Measurements from ENCODE around the gene BAD. TPM values are rescaled to one million over a fixed set of nuclear protein-coding genes. Genes with fewer than 3 reads are reported as not detected.
A peak's percentile ranks its signal among the peaks of the same experiment; 100 is the strongest.

The BAD gene
- total RNA-seq, 1 experiment from 2014 or later, result 67.4 TPM

GRCh38 chr11:64266339-64266738, 18.1 kb downstream of the BAD start:
- Mint-ChIP-seq H3K27ac (ENCODE audit: low read depth, unreplicated experiment) (peak overlapping the region; percentile 27), H3K36me3 (ENCODE audit: insufficient read depth, unreplicated experiment) (peaks cover 60% of the 10 kb centered on the region), H3K27me3 (ENCODE audit: insufficient read depth, unreplicated experiment) (no peaks in the 10 kb centered on the region), H3K9me3 (ENCODE audit: unreplicated experiment) (no peaks in the 10 kb centered on the region), H3K4me3 (ENCODE audit: unreplicated experiment) (no peak overlapping the region), H3K4me1 (ENCODE audit: insufficient read depth, unreplicated experiment) (peaks cover 23% of the 10 kb centered on the region)
- no peak for TF ChIP-seq CTCF (IDR thresholded peaks at IDR 0.05; ENCODE audit: unreplicated experiment)
- DNase-seq (ENCODE audit: unreplicated experiment), result peak; percentile 56
- POLR2A ChIA-PET, result interaction anchor here (5.8 to 7.6 kb wide), 2 partner anchors 16 to 19 kb away, joined by 75 to 125 read pairs; partner anchors contain the start of genes BAD, GPR137 and PPP1R14B
- BruUV-seq (replicated peaks), result no TSS peak
- intact Hi-C loops (cut with micrococcal nuclease), result no loop called here
- CTCF ChIA-PET, result interaction anchor here (1.0 to 4.1 kb wide), 2 partner anchors 16 to 117 kb away, joined by 4 to 36 read pairs; partner anchors contain the start of gene PLCB3

- no TSS peak for BruUV-seq (replicated peaks)
- Mint-ChIP-seq H3K4me3 (ENCODE audit: unreplicated experiment) (no peak overlapping the region), H3K27ac (ENCODE audit: low read depth, unreplicated experiment) (no peak overlapping the region), H3K36me3 (ENCODE audit: insufficient read depth, unreplicated experiment) (peaks cover 60% of the 10 kb centered on the region), H3K27me3 (ENCODE audit: insufficient read depth, unreplicated experiment) (no peaks in the 10 kb centered on the region), H3K9me3 (ENCODE audit: unreplicated experiment) (no peaks in the 10 kb centered on the region), H3K4me1 (ENCODE audit: insufficient read depth, unreplicated experiment) (peaks cover 23% of the 10 kb centered on the region)
- DNase-seq (ENCODE audit: unreplicated experiment), result no peak
- ChIA-PET POLR2A (interaction anchor here (0.6 kb wide), 1 partner anchor 20 kb away, joined by 3 read pairs; no protein-coding TSS in a partner anchor), CTCF (interaction anchor here (0.6 to 1.2 kb wide), 5 partner anchors 8 to 116 kb away, joined by 3 to 6 read pairs (median 4); partner anchors contain the start of gene PLCB3)
- intact Hi-C loops (cut with micrococcal nuclease), result no loop called here
- TF ChIP-seq CTCF (IDR thresholded peaks at IDR 0.05; ENCODE audit: unreplicated experiment), result no peak
Measured at GRCh38 chr11:64265176-64266160, 19.0 kb downstream of the BAD start.

- no peak for TF ChIP-seq CTCF (IDR thresholded peaks at IDR 0.05; ENCODE audit: unreplicated experiment)
- CTCF ChIA-PET, result interaction anchor here (0.9 to 3.3 kb wide), 6 partner anchors 10 to 37 kb away, joined by 3 to 14 read pairs (median 5); partner anchors contain the start of gene PLCB3
Measured at GRCh38 chr11:64264371-64264852, 20.1 kb downstream of the BAD start.

GRCh38 chr11:64263947-64264317, 20.5 kb downstream of the BAD start:
- no peak overlapping the region for H3K27ac Mint-ChIP-seq (ENCODE audit: low read depth, unreplicated experiment)
- peaks cover 20% of the 10 kb centered on the region for H3K4me1 Mint-ChIP-seq (ENCODE audit: insufficient read depth, unreplicated experiment)
- intact Hi-C loops (cut with micrococcal nuclease), result no loop called here
- peaks cover 58% of the 10 kb centered on the region for H3K36me3 Mint-ChIP-seq (ENCODE audit: insufficient read depth, unreplicated experiment)
- H3K4me3 Mint-ChIP-seq (ENCODE audit: unreplicated experiment), result no peak overlapping the region
- no peaks in the 10 kb centered on the region for H3K9me3 Mint-ChIP-seq (ENCODE audit: unreplicated experiment)
- no peak for TF ChIP-seq CTCF (IDR thresholded peaks at IDR 0.05; ENCODE audit: unreplicated experiment)
- DNase-seq (ENCODE audit: unreplicated experiment), result no peak
- POLR2A ChIA-PET, result interaction anchor here (0.7 kb wide), 1 partner anchor 23 kb away, joined by 3 read pairs; the partner anchor contains the start of gene FKBP2
- no peaks in the 10 kb centered on the region for H3K27me3 Mint-ChIP-seq (ENCODE audit: insufficient read depth, unreplicated experiment)
- no TSS peak for BruUV-seq (replicated peaks)
- CTCF ChIA-PET, result interaction anchor here (0.6 to 3.3 kb wide), 6 partner anchors 10 to 616 kb away, joined by 3 to 14 read pairs (median 4); partner anchors contain the start of gene PLCB3

More at GRCh38 chr11:64264371-64264852, 20.1 kb downstream of the BAD start:
- Mint-ChIP-seq H3K4me1 (ENCODE audit: insufficient read depth, unreplicated experiment) (peaks cover 23% of the 10 kb centered on the region), H3K27me3 (ENCODE audit: insufficient read depth, unreplicated experiment) (no peaks in the 10 kb centered on the region), H3K4me3 (ENCODE audit: unreplicated experiment) (no peak overlapping the region), H3K27ac (ENCODE audit: low read depth, unreplicated experiment) (no peak overlapping the region), H3K36me3 (ENCODE audit: insufficient read depth, unreplicated experiment) (peaks cover 58% of the 10 kb centered on the region), H3K9me3 (ENCODE audit: unreplicated experiment) (no peaks in the 10 kb centered on the region)
- BruUV-seq (replicated peaks), result no TSS peak
- intact Hi-C loops (cut with micrococcal nuclease), result no loop called here
- no peak for DNase-seq (ENCODE audit: unreplicated experiment)
- POLR2A ChIA-PET, result interaction anchor here (0.6 to 0.7 kb wide), 2 partner anchors 21 to 23 kb away, joined by 3 read pairs; partner anchors contain the start of gene FKBP2
